ENCODE data around the gene TLR6. TPM values are rescaled to one million over a fixed set of nuclear protein-coding genes. Genes with fewer than 3 reads are reported as not detected.

TLR6 gene
- total RNA-seq, 1 experiment from 2014 or later, result 7.7 TPM

DNA sequence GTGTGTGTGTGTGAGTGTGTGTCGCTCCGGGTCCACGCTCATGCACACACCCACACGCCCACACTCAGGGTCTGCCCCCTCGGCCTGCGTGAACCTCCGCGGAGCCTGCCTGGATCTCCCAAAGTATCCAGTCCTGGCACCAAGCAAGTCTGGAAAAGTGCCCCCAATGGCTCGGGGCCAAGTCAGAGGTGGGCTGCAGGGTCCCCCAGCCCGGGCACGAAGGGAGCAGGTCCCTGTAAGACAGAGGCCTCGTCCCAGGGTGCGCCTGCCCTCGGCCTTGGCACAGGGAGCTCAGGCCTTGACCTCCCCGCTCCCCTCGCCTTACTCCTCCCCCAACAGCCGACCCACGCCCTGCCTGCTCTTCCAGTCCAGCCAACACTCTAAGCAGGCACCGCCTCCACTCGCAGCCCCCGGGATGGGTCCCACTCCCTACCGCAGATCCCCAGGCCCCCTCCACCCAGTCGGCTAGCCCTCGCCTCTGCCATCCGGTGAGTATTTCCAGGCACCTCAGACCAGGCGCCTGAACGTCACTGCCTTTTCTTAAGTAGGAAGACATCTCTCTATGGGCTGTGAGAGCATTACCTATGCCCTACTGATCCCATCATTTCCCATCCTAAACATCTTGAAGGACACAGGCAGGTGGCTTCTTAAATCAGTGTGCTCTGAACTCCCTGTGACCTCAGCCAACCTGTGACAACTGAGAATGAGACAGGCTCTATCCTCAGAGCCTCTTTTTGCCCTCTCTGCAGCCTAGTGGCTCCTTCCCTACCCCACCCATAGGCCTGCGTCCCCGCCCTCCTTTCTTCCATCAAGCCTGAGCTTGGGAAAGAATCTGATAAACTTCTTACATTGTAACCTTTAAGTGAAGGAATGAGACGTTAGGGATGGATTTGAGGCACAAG is 11.7 kb upstream of the TLR6 start:
- H3K36me3 Mint-ChIP-seq (ENCODE audit: insufficient read depth, unreplicated experiment), result peaks cover 14% of the 10 kb centered on the region
- intact Hi-C loops (cut with micrococcal nuclease), result no loop called here
- H3K4me3 Mint-ChIP-seq (ENCODE audit: unreplicated experiment), result peak overlapping the region; percentile 75
- ChIA-PET POLR2A (interaction anchor here (0.6 to 2.6 kb wide), 3 partner anchors 13 to 106 kb away, joined by 3 to 13 read pairs (median 4); partner anchors contain the start of gene TLR1), CTCF (interaction anchor here (0.6 to 1.6 kb wide), 2 partner anchors 8 to 923 kb away, joined by 3 to 4 read pairs; no protein-coding TSS in a partner anchor)
- TF ChIP-seq, protein P1, sequence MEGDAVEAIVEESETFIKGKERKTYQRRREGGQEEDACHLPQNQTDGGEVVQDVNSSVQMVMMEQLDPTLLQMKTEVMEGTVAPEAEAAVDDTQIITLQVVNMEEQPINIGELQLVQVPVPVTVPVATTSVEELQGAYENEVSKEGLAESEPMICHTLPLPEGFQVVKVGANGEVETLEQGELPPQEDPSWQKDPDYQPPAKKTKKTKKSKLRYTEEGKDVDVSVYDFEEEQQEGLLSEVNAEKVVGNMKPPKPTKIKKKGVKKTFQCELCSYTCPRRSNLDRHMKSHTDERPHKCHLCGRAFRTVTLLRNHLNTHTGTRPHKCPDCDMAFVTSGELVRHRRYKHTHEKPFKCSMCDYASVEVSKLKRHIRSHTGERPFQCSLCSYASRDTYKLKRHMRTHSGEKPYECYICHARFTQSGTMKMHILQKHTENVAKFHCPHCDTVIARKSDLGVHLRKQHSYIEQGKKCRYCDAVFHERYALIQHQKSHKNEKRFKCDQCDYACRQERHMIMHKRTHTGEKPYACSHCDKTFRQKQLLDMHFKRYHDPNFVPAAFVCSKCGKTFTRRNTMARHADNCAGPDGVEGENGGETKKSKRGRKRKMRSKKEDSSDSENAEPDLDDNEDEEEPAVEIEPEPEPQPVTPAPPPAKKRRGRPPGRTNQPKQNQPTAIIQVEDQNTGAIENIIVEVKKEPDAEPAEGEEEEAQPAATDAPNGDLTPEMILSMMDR (IDR thresholded peaks at IDR 0.05; ENCODE audit: unreplicated experiment), result no peak
- DNase-seq (ENCODE audit: unreplicated experiment), result peak; percentile 25
- peak overlapping the region; percentile 91 for H3K27ac Mint-ChIP-seq (ENCODE audit: low read depth, unreplicated experiment)
- H3K9me3 Mint-ChIP-seq (ENCODE audit: unreplicated experiment), result no peaks in the 10 kb centered on the region
- peaks cover 26% of the 10 kb centered on the region for H3K4me1 Mint-ChIP-seq (ENCODE audit: insufficient read depth, unreplicated experiment)
- BruUV-seq (replicated peaks), result no TSS peak
- H3K27me3 Mint-ChIP-seq (ENCODE audit: insufficient read depth, unreplicated experiment), result no peaks in the 10 kb centered on the region

DNA sequence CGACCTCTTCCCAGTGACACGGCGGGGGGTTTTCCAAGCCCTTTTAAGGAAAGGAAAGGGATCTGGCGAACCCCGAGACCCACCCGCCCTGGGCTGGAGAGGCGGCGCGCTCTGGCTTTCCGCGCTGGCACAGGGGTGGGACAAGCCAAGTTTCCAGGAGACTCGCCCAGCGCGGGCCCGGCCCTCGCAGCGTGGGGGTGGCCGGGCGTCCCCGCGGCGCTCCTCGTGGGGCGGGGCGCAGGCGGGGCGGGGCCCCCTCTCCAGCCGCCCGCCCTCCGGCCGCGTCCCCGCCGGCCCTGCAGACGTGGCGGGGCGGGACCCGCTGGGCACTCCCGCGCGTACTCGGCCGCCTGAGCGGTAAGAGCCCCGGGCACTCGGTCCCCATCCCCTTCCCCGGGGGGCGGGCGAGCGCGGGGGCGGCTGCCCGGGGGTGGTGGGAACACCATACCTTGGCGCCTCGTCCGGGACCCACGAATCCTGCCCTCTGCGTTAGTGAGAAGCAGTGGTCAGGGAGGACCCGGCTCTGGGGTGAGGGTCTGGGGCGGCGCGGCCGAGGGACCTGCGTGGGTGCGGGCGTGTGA is 11.0 kb upstream of the TLR6 start, which contains the start of gene FAM114A1:
Gene FAM114A1 (plus strand): TSS at position 329 of the 581 bp plus-strand sequence. CDS start 10,273 bp downstream, outside the sequence.
- TF ChIP-seq, protein P1 (IDR thresholded peaks at IDR 0.05; ENCODE audit: unreplicated experiment), result no peak
- H3K27me3 Mint-ChIP-seq (ENCODE audit: insufficient read depth, unreplicated experiment), result no peaks in the 10 kb centered on the region
- BruUV-seq (replicated peaks), result no TSS peak
- POLR2A ChIA-PET, result interaction anchor here (0.7 to 2.6 kb wide), 4 partner anchors 12 to 75 kb away, joined by 4 to 13 read pairs (median 4); partner anchors contain the start of gene TLR1
- peaks cover 21% of the 10 kb centered on the region for H3K4me1 Mint-ChIP-seq (ENCODE audit: insufficient read depth, unreplicated experiment)
- peak within 1 kb of the TSS; percentile 91 for H3K27ac Mint-ChIP-seq (ENCODE audit: low read depth, unreplicated experiment)
- H3K9me3 Mint-ChIP-seq (ENCODE audit: unreplicated experiment), result no peaks in the 10 kb centered on the region
- intact Hi-C loops (cut with micrococcal nuclease), result no loop called here
- CTCF ChIA-PET, result interaction anchor here (0.6 to 2.3 kb wide), 4 partner anchors 63 to 1171 kb away, joined by 3 to 6 read pairs (median 4); partner anchors contain the start of gene TLR1
- peaks cover 14% of the 10 kb centered on the region for H3K36me3 Mint-ChIP-seq (ENCODE audit: insufficient read depth, unreplicated experiment)
- H3K4me3 Mint-ChIP-seq (ENCODE audit: unreplicated experiment), result peak within 1 kb of the TSS; percentile 75
- DNase-seq (ENCODE audit: unreplicated experiment), result peak; percentile 74

DNA sequence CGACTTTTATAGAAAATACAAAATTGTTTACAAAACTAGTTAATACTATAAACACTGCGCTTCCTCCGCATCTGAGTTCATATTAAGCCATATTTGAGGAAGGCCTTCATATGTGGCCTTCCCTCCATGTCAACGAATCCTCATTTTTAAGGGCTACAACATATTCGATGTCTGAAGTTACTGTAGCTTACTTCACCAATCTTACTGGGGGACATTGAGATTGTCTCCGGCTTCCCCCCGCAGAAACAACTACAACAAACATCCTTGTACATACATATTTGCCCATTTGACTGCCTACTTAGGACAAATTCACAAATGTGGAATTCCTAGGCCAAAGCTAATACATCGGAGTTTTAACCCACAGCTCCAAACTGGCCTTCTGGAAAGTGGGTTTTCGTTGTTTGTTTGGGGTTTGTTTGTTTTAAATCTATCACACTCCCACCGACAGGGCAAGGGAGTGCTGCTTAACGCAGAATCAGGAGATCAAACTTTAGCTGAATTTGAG is 10.4 kb upstream of the TLR6 start:
- H3K36me3 Mint-ChIP-seq (ENCODE audit: insufficient read depth, unreplicated experiment), result peaks cover 14% of the 10 kb centered on the region
- TF ChIP-seq, protein P1 (IDR thresholded peaks at IDR 0.05; ENCODE audit: unreplicated experiment), result no peak
- H3K27ac Mint-ChIP-seq (ENCODE audit: low read depth, unreplicated experiment), result peak overlapping the region; percentile 91
- no peak for DNase-seq (ENCODE audit: unreplicated experiment)
- peaks cover 21% of the 10 kb centered on the region for H3K4me1 Mint-ChIP-seq (ENCODE audit: insufficient read depth, unreplicated experiment)
- peak overlapping the region; percentile 75 for H3K4me3 Mint-ChIP-seq (ENCODE audit: unreplicated experiment)
- H3K9me3 Mint-ChIP-seq (ENCODE audit: unreplicated experiment), result no peaks in the 10 kb centered on the region
- ChIA-PET POLR2A (interaction anchor here (0.7 to 2.6 kb wide), 4 partner anchors 11 to 75 kb away, joined by 4 to 13 read pairs (median 4); partner anchors contain the start of gene TLR1), CTCF (interaction anchor here (0.6 to 2.3 kb wide), 4 partner anchors 63 to 1172 kb away, joined by 3 to 6 read pairs (median 4); partner anchors contain the start of gene TLR1)
- H3K27me3 Mint-ChIP-seq (ENCODE audit: insufficient read depth, unreplicated experiment), result no peaks in the 10 kb centered on the region
- intact Hi-C loops (cut with micrococcal nuclease), result no loop called here
- TSS peak; percentile 68 for BruUV-seq (replicated peaks)

Data from MCF 10A (cell line).